Body of pancreas (tissue), 4 donors: ENCODE data around the gene FASTKD1. TPM values are rescaled to one million over a fixed set of nuclear protein-coding genes. Genes with fewer than 3 reads are reported as not detected.
"Not testable (repeated sequence)": the region's sequence is repeated elsewhere in the genome, so short reads cannot be mapped to it uniquely, and the experiment has no call there.

Source experiments
- ATAC-seq: fragments of 150-250 bp; one replicate; pipeline ENCODE4 v1.9.1; 2016
- DNase-seq, 4 donors: peaks; one replicate each; pipeline ENCODE4 v3.0.0-alpha.2; 2019
- H3K27ac ChIP-seq, 4 donors: fragments of 200-600 bp; sonication (generic); 1 replicate in 3 of 4; 2 replicates in 1 of 4; pipeline versions ENCODE4 v1.5.1 to v1.6.1; 2016 to 2019; ENCODE audit warnings: mild to moderate bottlenecking in 1 of 4, mixed read lengths in 1 of 4, moderate library complexity in 1 of 4
- H3K27me3 ChIP-seq, 2 donors: fragments of 200-600 bp; sonication (generic); one replicate each; pipeline ENCODE4 v1.6.0; 2016; ENCODE audit warnings: mild to moderate bottlenecking in 1 of 2
- H3K36me3 ChIP-seq, 2 donors: fragments of 200-600 bp; sonication (generic); replicated peaks in 1 of 2; 2 replicates each; pipeline ENCODE4 v1.5.1; 2016; ENCODE audit warnings: low read depth in 2 of 2; ENCODE audit not compliant: insufficient read depth in 1 of 2
- H3K4me1 ChIP-seq: fragments of 200-600 bp; sonication (generic); one replicate; pipeline ENCODE4 v1.6.0; 2016
- H3K4me3 ChIP-seq, 2 donors: fragments of 200-600 bp; sonication (generic); 1 replicate in 1 of 2; 2 replicates in 1 of 2; pipeline ENCODE4 v1.5.1; 2016 to 2019
- H3K9me3 ChIP-seq, 3 donors: fragments of 200-600 bp; sonication (generic); 1 replicate in 2 of 3; 2 replicates in 1 of 3; pipeline ENCODE4 v1.5.1; 2016
- CTCF ChIP-seq, 7 experiments: fragments of 450-650 bp in 4 of 7; fragments of 200-600 bp in 3 of 7; sonication (generic) in 3 of 7; IDR thresholded peaks; one replicate each; pipeline ENCODE4 v1.5.1; 2016 to 2019; ENCODE audit warnings: antibody characterized with exemption in 7 of 7
- POLR2A ChIP-seq, 3 donors: fragments of 450-650 bp; IDR thresholded peaks; one replicate each; pipeline ENCODE4 v1.6.1; 2016; ENCODE audit warnings: antibody characterized with exemption in 3 of 3, mild to moderate bottlenecking in 2 of 3
- WGBS, 2 donors: methylation state at CpG; one replicate each; pipeline ENCODE4 v1.1.5; 2017; 5-methylcytosine and 5-hydroxymethylcytosine counted together
- intact Hi-C: fragments of 100-400 bp; cut with DNase I; formaldehyde crosslinking; loops from one replicate; pipeline ENCODE4 v1.15.1; 2023
- total RNA-seq, 2 donors: library from RNA; depleted of rRNA; stranded (reverse); fragments of >200 nt; gene quantifications; one replicate each; pipeline ENCODE4 v1.1.0, GENCODE V29; 2016

FASTKD1 gene
- total RNA-seq, 2 donors from 2014 or later, result 13.2 to 18.2 TPM

GRCh38 chr2:169613876-169614275, 40.2 kb upstream of the FASTKD1 start:
- peaks cover 4 to 23% of the 10 kb centered on the region in 2 donors for H3K36me3 ChIP-seq
- WGBS, 2 donors, result 91 to 96% methylated on average over 2 of the region's 2 CpGs

GRCh38 chr2:169609264-169609663, 35.6 kb upstream of the FASTKD1 start:
- Histone ChIP-seq H3K9me3 (no peaks in the 10 kb centered on the region), H3K4me1 (no peaks in the 10 kb centered on the region), H3K27ac (no peak overlapping the region), H3K4me3 (no peak overlapping the region), H3K36me3 (peaks cover 0 to 16% of the 10 kb centered on the region in 2 donors), H3K27me3 (no peaks in the 10 kb centered on the region)
- intact Hi-C loops, result no loop called here
- TF ChIP-seq POLR2A (IDR thresholded peaks at IDR 0.05) (no peak), CTCF (IDR thresholded peaks at IDR 0.05) (no peak)
- ATAC-seq (no peak), DNase-seq (no peak)
- 93 to 94% methylated on average over 2 of the region's 2 CpGs for WGBS, 2 donors

More at GRCh38 chr2:169613876-169614275, 40.2 kb upstream of the FASTKD1 start:
- TF ChIP-seq POLR2A (IDR thresholded peaks at IDR 0.05) (no peak), CTCF (IDR thresholded peaks at IDR 0.05) (no peak)
- DNase-seq (no peak), ATAC-seq (no peak)
- intact Hi-C loops, result no loop called here
- Histone ChIP-seq H3K4me1 (no peaks in the 10 kb centered on the region), H3K4me3 (no peak overlapping the region), H3K9me3 (no peaks in the 10 kb centered on the region), H3K27me3 (no peaks in the 10 kb centered on the region), H3K27ac (no peak overlapping the region)

GRCh38 chr2:169599568-169599967, 25.9 kb upstream of the FASTKD1 start:
- no peak for TF ChIP-seq CTCF (IDR thresholded peaks at IDR 0.05)
- TF ChIP-seq POLR2A (IDR thresholded peaks at IDR 0.05), result no peak
- no peak overlapping the region for H3K4me3 ChIP-seq
- DNase-seq (no peak), ATAC-seq (no peak)
- no peak overlapping the region for H3K27ac ChIP-seq
- no peaks in the 10 kb centered on the region for H3K9me3 ChIP-seq
- no peaks in the 10 kb centered on the region for H3K27me3 ChIP-seq
- H3K36me3 ChIP-seq, result no peaks in the 10 kb centered on the region
- intact Hi-C loops, result no loop called here
- no peaks in the 10 kb centered on the region for H3K4me1 ChIP-seq

GRCh38 chr2:169598982-169599381, 25.3 kb upstream of the FASTKD1 start:
- Histone ChIP-seq H3K27ac (no peak overlapping the region), H3K36me3 (no peaks in the 10 kb centered on the region), H3K4me3 (no peak overlapping the region), H3K27me3 (no peaks in the 10 kb centered on the region), H3K9me3 (no peaks in the 10 kb centered on the region), H3K4me1 (no peaks in the 10 kb centered on the region)
- ATAC-seq (no peak), DNase-seq (no peak)
- intact Hi-C loops, result no loop called here
- no peak for TF ChIP-seq CTCF (IDR thresholded peaks at IDR 0.05)
- TF ChIP-seq POLR2A (IDR thresholded peaks at IDR 0.05), result no peak
- 94% methylated on average over 2 of the region's 2 CpGs for WGBS, 2 donors

- DNase-seq, intact Hi-C loops, H3K27ac ChIP-seq, H3K4me3 ChIP-seq, ATAC-seq, H3K27me3 ChIP-seq, H3K4me1 ChIP-seq, H3K36me3 ChIP-seq, H3K9me3 ChIP-seq: not testable (repeated sequence)
- WGBS, 2 donors, result 89 to 100% methylated on average over 6 to 7 of the region's 7 CpGs
Observed at GRCh38 chr2:169596546-169596945, 22.9 kb upstream of the FASTKD1 start.
